ENCODE results near the gene COL6A1.

The COL6A1 gene

DNA sequence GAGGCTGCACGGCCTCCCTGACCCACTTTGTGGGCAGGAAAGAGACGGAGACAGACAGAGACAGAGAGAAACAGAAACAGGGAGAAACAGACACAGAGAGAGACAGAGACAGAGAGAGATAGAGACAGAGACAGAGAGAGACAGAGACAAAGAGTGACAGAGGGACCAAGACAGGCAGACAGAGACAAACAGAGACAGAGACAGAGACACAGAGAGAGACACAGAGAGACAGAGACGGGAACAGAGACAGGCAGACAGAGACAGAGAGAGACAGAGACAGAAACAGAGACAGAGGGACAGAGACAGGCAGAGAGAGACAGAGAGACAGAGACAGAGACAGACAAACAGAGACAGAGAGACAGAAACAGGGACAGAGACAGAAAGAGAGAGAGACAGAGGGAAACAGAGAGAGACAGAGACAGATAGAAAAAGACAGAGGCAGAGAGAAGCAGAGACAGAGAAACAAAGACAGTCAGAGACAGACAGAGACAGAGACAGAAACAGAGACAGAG, 3.1 kb downstream of the COL6A1 start:
- DNase-seq: no peak

DNA sequence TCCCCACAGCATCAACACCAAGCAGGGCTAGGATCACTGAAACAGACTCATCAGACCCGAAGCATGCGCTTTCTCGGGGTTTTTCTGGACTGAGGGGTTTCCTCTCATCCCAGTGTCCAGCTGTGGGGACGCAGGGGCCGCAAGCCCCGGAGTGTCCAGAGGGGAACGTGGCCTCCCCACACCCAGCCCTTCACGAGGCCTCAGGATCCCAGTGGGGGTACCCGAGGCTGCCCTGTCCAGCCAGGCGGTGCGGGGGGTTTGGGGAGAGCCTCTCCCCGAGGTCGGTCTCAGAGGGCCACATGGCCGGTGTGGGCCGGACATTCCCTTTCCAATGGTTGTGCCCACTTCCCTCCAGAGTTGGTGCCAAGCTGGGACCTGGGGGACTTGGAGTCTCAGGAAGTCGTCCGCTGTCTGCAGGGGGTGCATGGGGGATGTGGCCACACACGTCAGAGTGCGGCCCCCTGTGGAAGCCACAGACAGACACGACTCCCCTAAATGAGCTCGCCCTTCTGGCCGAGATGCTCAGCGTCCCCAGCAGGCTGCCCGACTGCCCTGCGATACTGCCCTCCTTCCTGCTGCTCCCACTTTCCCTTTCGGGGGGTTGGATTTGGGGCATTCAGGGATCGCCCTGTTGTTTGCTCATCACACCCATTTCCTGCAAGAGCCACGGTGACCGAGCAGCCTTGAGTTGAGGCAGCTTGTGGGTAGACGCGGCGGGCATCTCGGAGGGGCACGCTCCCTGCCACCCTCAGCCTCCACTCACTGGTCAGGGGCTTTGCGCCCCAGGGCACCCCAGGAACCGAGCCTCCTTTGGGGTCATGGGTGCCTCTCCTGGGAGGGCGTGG, 4.1 kb downstream of the COL6A1 start:
- no peak for DNase-seq

DNA sequence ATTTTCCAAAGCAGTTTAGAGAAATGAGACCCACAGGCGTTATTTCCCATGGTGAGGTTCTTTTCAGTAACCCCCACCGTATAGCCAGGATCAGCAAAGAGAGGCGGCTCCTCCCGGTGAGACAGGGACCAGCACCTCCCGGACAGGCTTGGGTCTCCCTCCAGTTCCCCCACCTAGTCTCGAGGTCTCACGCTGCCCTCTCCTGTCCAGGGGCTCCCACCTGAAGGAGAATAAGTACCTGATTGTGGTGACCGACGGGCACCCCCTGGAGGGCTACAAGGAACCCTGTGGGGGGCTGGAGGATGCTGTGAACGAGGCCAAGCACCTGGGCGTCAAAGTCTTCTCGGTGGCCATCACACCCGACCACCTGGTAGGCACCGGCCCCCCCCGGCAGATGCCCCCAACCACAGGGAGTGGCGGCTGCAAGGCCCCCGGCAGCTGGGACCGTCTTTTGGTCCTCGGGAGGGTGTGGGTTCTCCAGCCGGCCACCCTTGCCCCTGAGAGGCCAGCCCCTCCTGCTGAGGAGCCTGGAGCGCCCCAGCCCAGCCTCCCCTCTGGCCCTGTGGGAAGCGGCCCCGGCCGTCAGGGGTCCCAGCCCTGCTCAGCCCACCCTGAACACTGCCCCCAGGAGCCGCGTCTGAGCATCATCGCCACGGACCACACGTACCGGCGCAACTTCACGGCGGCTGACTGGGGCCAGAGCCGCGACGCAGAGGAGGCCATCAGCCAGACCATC, 4.9 kb downstream of the COL6A1 start:
- no peak for DNase-seq

- DNase-seq: no peak
Measured at GRCh38 chr21:45987121-45987711, 5.6 kb downstream of the COL6A1 start.

GRCh38 chr21:45988366-45989347, 7.1 kb downstream of the COL6A1 start:
- no peak for DNase-seq

- no peak for DNase-seq
Measured at GRCh38 chr21:45989355-45990048, 7.9 kb downstream of the COL6A1 start.

- no peak for DNase-seq
Measured at GRCh38 chr21:45990049-45990711, 8.6 kb downstream of the COL6A1 start.

GRCh38 chr21:45990741-45991605, 9.4 kb downstream of the COL6A1 start:
- DNase-seq: no peak

DNA sequence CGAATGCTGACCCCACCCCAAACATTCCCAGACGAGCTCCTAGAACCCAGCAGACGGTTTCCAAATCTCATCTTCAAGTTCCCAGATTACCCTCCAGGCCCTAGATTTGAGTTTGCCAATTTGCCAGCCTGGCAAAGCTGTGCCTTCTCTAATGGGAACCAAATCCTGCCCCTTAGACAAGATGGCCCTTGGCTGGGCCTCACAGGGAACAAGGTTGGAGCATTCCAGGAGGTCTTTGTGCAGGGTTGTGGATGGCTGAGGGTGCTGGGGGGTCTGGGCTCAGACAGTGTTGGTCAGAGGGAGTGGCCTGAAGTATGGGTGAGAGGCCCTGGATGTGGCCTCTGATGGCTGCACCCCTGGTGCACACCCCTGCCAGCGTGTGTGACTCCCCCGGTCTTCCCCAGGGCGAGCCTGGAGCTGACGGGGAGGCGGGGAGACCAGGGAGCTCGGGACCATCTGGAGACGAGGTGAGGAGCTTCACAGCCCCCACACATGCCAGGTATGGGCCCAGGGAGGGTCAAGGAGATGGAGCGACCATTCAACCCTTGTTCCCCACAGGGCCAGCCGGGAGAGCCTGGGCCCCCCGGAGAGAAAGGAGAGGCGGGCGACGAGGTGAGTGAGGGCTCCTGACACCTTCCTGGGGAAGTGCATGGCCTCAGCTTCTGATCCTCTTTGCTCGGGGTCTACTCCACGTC, 10.2 kb downstream of the COL6A1 start:
- DNase-seq: no peak

DNA sequence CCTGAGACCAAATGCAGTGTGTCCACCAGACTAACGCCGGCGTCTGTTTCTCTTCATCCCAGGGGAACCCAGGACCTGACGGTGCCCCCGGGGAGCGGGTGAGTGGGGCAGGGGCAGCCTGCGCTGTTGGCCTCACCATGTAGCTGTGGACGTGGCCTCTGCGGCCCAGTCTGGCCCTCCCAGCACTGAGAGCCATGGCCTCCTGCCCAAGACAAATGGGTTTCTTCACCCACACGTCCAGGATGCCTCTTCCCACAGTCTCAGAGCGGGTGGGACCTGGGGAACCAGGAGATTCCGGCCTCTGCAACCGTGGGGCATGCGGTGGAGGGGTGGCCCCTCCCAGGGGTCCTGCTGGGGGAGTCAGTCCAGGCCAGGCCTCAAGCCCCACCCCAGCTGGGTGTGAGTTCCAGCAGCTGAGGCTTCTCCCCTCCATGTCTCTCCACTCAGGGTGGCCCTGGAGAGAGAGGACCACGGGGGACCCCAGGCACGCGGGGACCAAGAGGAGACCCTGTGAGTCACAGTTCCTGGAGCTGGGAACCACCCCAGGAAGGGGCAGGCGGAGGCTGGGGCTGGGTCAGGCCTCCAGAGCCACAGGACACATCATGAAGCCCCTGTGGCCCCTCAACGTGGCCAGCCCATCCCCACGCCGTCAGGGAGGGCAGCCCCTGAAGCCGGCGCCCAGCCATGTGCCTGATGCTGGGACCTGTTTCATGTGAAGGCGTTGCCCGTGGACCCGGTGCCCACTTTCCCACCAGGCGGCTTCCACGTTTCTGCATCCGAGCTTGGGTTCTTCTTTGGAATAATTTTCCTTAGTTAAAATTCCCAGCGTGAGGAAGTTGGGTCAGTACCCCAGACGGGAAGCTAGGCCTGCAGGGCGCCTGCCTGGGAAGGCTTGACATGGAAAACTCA, 11.0 kb downstream of the COL6A1 start:
- DNase-seq: no peak

- no peak for DNase-seq
Measured at GRCh38 chr21:45993210-45994085, 11.9 kb downstream of the COL6A1 start.

GRCh38 chr21:45994086-45994661, 12.6 kb downstream of the COL6A1 start:
- no peak for DNase-seq

GRCh38 chr21:45994759-45995685, 13.5 kb downstream of the COL6A1 start:
- DNase-seq: no peak

DNA sequence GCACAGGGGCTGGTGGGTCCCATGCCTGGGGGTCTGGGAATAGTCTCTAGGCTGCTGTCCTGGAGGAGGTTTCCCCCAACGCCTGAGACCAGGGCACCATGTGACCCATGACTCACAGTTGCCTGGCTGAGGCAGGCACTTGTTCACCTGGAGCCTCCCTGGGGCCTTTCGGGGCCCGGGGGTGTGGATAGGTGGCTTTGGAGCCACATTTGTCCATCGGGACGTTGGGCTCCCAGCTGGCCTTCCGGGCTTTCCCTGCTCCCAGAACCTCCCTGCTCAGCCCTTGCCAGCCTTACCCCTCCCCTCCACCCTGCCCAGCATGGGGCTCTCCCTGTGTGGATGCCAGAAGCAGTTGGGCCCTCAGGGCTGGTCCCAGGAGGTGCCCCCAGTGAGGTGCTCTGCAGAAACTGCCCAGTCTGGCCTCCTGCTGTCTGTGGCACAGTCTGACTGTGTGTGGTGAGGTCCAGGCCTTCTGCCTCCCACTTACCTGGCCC, 14.2 kb downstream of the COL6A1 start:
- DNase-seq: no peak

All from stimulated activated CD4-positive, alpha-beta T cell treated with anti-CD3 and anti-CD28 coated beads, Interleukin-4, amount 100 ng/mL, for 24 hours (primary cell).